GM18858 (cell line): Measurements from ENCODE around the gene GPATCH11.

ENCODE experiments used
- ATAC-seq: cut with Tn5 transposase; IDR thresholded peaks from one replicate; pipeline ENCODE4 v1.9.1; 2021; ENCODE audit not compliant: unreplicated experiment

Gene GPATCH11

GRCh38 chr2:37104178-37104577, 19.9 kb downstream of the GPATCH11 start:
- ATAC-seq = no peak

GRCh38 chr2:37105150-37105549, 20.8 kb downstream of the GPATCH11 start:
- no peak for ATAC-seq

- no peak for ATAC-seq
Measured at GRCh38 chr2:37109523-37109922, 25.2 kb downstream of the GPATCH11 start.

GRCh38 chr2:37110306-37111212, 26.2 kb downstream of the GPATCH11 start:
- ATAC-seq = no peak

GRCh38 chr2:37111958-37112357, 27.6 kb downstream of the GPATCH11 start:
- no peak for ATAC-seq

GRCh38 chr2:37117566-37117965, 33.2 kb downstream of the GPATCH11 start:
- ATAC-seq = no peak

GRCh38 chr2:37119157-37119556, 34.8 kb downstream of the GPATCH11 start:
- no peak for ATAC-seq

GRCh38 chr2:37125416-37125815, 41.1 kb downstream of the GPATCH11 start:
- ATAC-seq = no peak

GRCh38 chr2:37132914-37133313, 48.6 kb downstream of the GPATCH11 start:
- no peak for ATAC-seq

GRCh38 chr2:37142546-37142945, 58.2 kb downstream of the GPATCH11 start:
- no peak for ATAC-seq

- ATAC-seq = no peak
Measured at GRCh38 chr2:37143974-37144373, 59.7 kb downstream of the GPATCH11 start.

GRCh38 chr2:37146062-37146461, 61.7 kb downstream of the GPATCH11 start:
- no peak for ATAC-seq

GRCh38 chr2:37148325-37148724, 64.0 kb downstream of the GPATCH11 start:
- no peak for ATAC-seq
